CD4-positive, CD25-positive, alpha-beta regulatory T cell (primary cell): Measurements from ENCODE around the gene PPP1R13B. TPM values are rescaled to one million over a fixed set of nuclear protein-coding genes. Genes with fewer than 3 reads are reported as not detected.

Experiments used
- ATAC-seq, 2 donors: fragments of 150-1000 bp; cut with Tn5 transposase; one replicate each; pipeline ENCODE4 v1.10.0; 2021; ENCODE audit warnings: low read depth in 2 of 2, moderate number of reproducible peaks in 2 of 2, moderate library complexity in 1 of 2
- DNase-seq, 3 donors: peaks; one replicate each; pipeline versions ENCODE4 v3.0.0 to v3.0.0-alpha.2; 2012 to 2022; ENCODE audit warnings: mixed read lengths in 1 of 3
- H3K27ac ChIP-seq: one replicate; pipeline ENCODE4 v1.7.0; 2013; ENCODE audit warnings: mild to moderate bottlenecking, low read length; ENCODE audit not compliant: insufficient read depth, poor library complexity, severe bottlenecking
- H3K27me3 ChIP-seq: one replicate; pipeline ENCODE4 v1.7.0; 2013; ENCODE audit warnings: low read length; ENCODE audit not compliant: control insufficient read depth, insufficient read depth
- H3K36me3 ChIP-seq: one replicate; pipeline ENCODE4 v1.7.0; 2013; ENCODE audit warnings: mild to moderate bottlenecking, low read length, moderate library complexity; ENCODE audit not compliant: control insufficient read depth, insufficient read depth
- H3K4me1 ChIP-seq: 2 replicates; pipeline ENCODE4 v1.7.0; 2013; ENCODE audit warnings: mild to moderate bottlenecking, low read length; ENCODE audit not compliant: insufficient read depth, control insufficient read depth, poor library complexity, severe bottlenecking
- H3K4me3 ChIP-seq: one replicate; pipeline ENCODE4 v1.7.0; 2013; ENCODE audit warnings: low read depth, mild to moderate bottlenecking, low read length, moderate library complexity
- H3K9me3 ChIP-seq, 2 experiments: 1 replicate in 1 of 2; 2 replicates in 1 of 2; pipeline ENCODE4 v1.7.0; 2013; ENCODE audit warnings: low read length in 2 of 2, mild to moderate bottlenecking in 1 of 2, moderate library complexity in 1 of 2; ENCODE audit not compliant: control insufficient read depth in 2 of 2
- H3K27ac Mint-ChIP-seq, 3 donors: one replicate each; pipeline ENCODE4 v1.8.0; 2020 to 2022; ENCODE audit warnings: mild to moderate bottlenecking in 3 of 3, mixed read lengths in 3 of 3, moderate library complexity in 2 of 3
- H3K27me3 Mint-ChIP-seq: one replicate; pipeline ENCODE4 v1.8.0; 2022; ENCODE audit warnings: mild to moderate bottlenecking, mixed read lengths
- H3K36me3 Mint-ChIP-seq: one replicate; pipeline ENCODE4 v1.8.0; 2020; ENCODE audit warnings: mixed read lengths
- H3K4me1 Mint-ChIP-seq, 4 donors: one replicate each; pipeline ENCODE4 v1.8.0; 2020 to 2022; ENCODE audit warnings: mixed read lengths in 4 of 4, mild to moderate bottlenecking in 1 of 4
- H3K4me3 Mint-ChIP-seq, 4 donors: one replicate each; pipeline ENCODE4 v1.8.0; 2020 to 2022; ENCODE audit warnings: mild to moderate bottlenecking in 4 of 4, mixed read lengths in 4 of 4, moderate library complexity in 3 of 4
- H3K9me3 Mint-ChIP-seq, 7 donors: one replicate each; pipeline ENCODE4 v1.8.0; 2020 to 2022; ENCODE audit warnings: mixed read lengths in 7 of 7, mild to moderate bottlenecking in 3 of 7, moderate library complexity in 2 of 7
- polyA plus RNA-seq, 4 donors: library from polyadenylated mRNA; unstranded; fragments of 300-500 nt; fragmentation: Illumina TruSeq; gene quantifications; one replicate each; pipeline ENCODE4 v1.2.3, GENCODE V29; 2021
- total RNA-seq: library from RNA; stranded (reverse); gene quantifications from one replicate; pipeline ENCODE4 v1.2.3, GENCODE V29; 2022

PPP1R13B gene
- total and polyA plus RNA-seq, 5 donors from 2014 or later, result 1.5 to 21.5 (median 3.0) TPM

DNA sequence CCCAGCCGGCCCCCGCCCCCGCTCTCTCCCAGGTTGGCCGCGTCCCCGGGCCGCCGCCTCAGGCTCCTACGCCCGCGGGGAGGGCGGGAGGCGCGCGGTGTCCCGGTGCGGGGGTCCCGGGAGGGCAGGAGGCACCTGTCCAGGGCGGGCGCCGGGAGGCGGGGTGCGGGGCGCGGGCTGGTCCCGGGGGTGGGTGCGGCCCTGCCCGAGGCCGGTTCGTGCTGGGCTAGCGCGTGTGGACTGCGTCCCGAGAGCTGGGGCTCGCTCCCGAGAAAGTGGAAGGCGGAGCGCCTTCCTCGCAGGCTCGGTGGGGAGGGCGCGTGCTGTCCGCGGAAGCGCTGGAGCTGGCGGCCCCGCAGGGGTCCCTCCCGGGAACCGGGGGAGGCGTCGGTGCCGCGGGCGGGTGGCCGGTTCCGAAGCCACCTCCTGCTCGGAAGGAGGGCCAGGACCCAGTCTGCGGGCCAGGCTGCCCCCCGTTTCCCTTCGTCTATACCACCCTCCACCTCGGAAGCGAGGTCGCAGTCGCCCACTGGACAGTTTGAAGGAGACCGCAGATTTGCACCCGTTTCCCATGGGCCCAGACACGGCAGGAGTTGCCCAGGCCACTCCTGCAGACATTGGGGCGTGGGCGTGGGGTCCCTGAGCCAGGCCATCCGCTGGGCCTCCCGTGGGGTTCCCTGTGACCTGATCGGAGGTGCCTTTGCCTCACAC is 131.1 kb downstream of the PPP1R13B start:
- Mint-ChIP-seq H3K36me3 (peaks cover 6% of the 10 kb centered on the region), H3K27ac (no peak overlapping the region), H3K4me1 (peaks cover 19 to 57% (median 26%) of the 10 kb centered on the region in 4 donors), H3K27me3 (no peaks in the 10 kb centered on the region), H3K4me3 (peak overlapping the region; percentile 82 to 94 (median 85)), H3K9me3 (peaks cover 0 to 2% (median 0%) of the 10 kb centered on the region in 7 donors)
- Histone ChIP-seq H3K4me3 (no peak overlapping the region), H3K9me3 (no peaks in the 10 kb centered on the region), H3K27ac (no peak overlapping the region), H3K36me3 (no peaks in the 10 kb centered on the region), H3K27me3 (no peaks in the 10 kb centered on the region), H3K4me1 (peaks cover 18% of the 10 kb centered on the region)
- DNase-seq (peak in 2 of 3 donors; percentile 11 to 14), ATAC-seq (no peak)

GRCh38 chr14:103715052-103716000 is 132.0 kb downstream of the PPP1R13B start, which contains the start of the genes XRCC3 and ZFYVE21:
XRCC3 (minus strand) TSS chr14:103715451; CDS start chr14:103711087, 4,364 bp downstream.
ZFYVE21 (plus strand) TSS chr14:103715810; CDS start chr14:103715842, 32 bp downstream.
- ATAC-seq, result peak; percentile 96 to 97
- Mint-ChIP-seq H3K9me3 (peaks cover 0 to 2% (median 0%) of the 10 kb centered on the region in 7 donors), H3K36me3 (peaks cover 6% of the 10 kb centered on the region), H3K4me3 (peak within 1 kb of the TSS; percentile 93 to 95 (median 94)), H3K4me1 (peaks cover 19 to 58% (median 28%) of the 10 kb centered on the region in 4 donors), H3K27ac (peak within 1 kb of the TSS; percentile 78 to 92 (median 82)), H3K27me3 (no peaks in the 10 kb centered on the region)
- peak within 1 kb of the TSS; percentile 55 for H3K27ac ChIP-seq
- peak within 1 kb of the TSS; percentile 37 for H3K4me3 ChIP-seq
- H3K27me3 ChIP-seq, result no peaks in the 10 kb centered on the region
- no peaks in the 10 kb centered on the region for H3K36me3 ChIP-seq
- peaks cover 18% of the 10 kb centered on the region for H3K4me1 ChIP-seq
- no peaks in the 10 kb centered on the region for H3K9me3 ChIP-seq
- DNase-seq, result peak; percentile 99 to 100 (median 100)

- ATAC-seq, result no peak
- Histone ChIP-seq H3K36me3 (no peaks in the 10 kb centered on the region), H3K4me1 (peaks cover 18% of the 10 kb centered on the region), H3K9me3 (no peaks in the 10 kb centered on the region), H3K27ac (no peak overlapping the region), H3K4me3 (peak overlapping the region; percentile 37), H3K27me3 (no peaks in the 10 kb centered on the region)
- H3K27ac Mint-ChIP-seq, result peak overlapping the region; percentile 55 to 78 (median 63)
- no peak for DNase-seq
- H3K9me3 Mint-ChIP-seq, result peaks cover 0 to 2% (median 0%) of the 10 kb centered on the region in 7 donors
- H3K27me3 Mint-ChIP-seq, result no peaks in the 10 kb centered on the region
- H3K4me3 Mint-ChIP-seq, result peak overlapping the region; percentile 39 to 95 (median 84)
- H3K4me1 Mint-ChIP-seq, result peaks cover 12 to 46% (median 23%) of the 10 kb centered on the region in 4 donors
- H3K36me3 Mint-ChIP-seq, result peaks cover 6% of the 10 kb centered on the region
Measured at GRCh38 chr14:103714063-103714724, 133.2 kb downstream of the PPP1R13B start.

DNA sequence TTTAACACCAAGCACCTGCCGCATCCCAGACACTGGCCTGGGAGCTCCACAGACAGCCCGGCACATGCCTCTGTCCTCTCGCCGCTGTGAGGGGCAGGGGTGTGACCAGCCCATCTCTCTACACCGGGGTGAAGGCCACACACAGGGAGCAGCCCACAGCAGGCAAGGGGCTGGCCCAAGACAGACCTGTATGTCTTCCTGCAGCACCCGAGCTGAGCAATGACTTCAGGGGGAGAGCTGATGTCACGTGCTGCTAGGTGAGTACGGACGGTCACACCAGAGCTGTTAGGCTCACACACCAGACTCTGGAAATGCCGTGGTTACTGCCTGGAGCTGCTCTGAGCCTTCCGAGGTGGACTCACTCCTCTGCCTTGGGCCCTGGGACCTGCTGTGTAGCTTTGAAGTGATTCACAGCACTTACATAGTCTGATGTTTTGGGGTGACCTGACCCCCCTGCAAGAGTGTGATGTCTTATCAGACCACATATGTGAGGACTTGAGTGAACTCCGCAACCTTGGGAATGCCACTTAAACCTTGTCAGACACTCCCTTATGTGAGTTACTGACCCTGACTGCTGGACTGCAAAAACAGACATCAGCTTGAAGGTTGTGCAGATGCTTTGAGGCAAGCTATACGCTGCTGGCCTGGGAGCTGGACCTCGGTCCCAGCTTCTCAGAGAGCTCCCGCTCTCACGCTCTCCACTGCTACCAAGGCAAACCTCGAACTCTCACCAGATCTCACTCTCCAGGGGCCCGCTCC is 133.9 kb downstream of the PPP1R13B start:
- Mint-ChIP-seq H3K27ac (peak overlapping the region; percentile 26 to 55 (median 38)), H3K4me3 (peak overlapping the region; percentile 63 to 95 (median 84)), H3K4me1 (peaks cover 12 to 41% (median 22%) of the 10 kb centered on the region in 4 donors), H3K36me3 (peaks cover 6% of the 10 kb centered on the region), H3K27me3 (no peaks in the 10 kb centered on the region), H3K9me3 (peaks cover 0 to 2% (median 0%) of the 10 kb centered on the region in 7 donors)
- Histone ChIP-seq H3K36me3 (no peaks in the 10 kb centered on the region), H3K4me3 (no peak overlapping the region), H3K4me1 (peaks cover 18% of the 10 kb centered on the region), H3K9me3 (no peaks in the 10 kb centered on the region), H3K27me3 (no peaks in the 10 kb centered on the region), H3K27ac (no peak overlapping the region)
- no peak for ATAC-seq
- DNase-seq, result no peak

- no peaks in the 10 kb centered on the region for H3K36me3 ChIP-seq
- peak overlapping the region in 2 of 3 donors; percentile 26 to 38 for H3K27ac Mint-ChIP-seq
- no peak for DNase-seq
- no peaks in the 10 kb centered on the region for H3K27me3 Mint-ChIP-seq
- H3K36me3 Mint-ChIP-seq, result peaks cover 3% of the 10 kb centered on the region
- H3K27me3 ChIP-seq, result no peaks in the 10 kb centered on the region
- H3K4me1 ChIP-seq, result peaks cover 18% of the 10 kb centered on the region
- no peaks in the 10 kb centered on the region for H3K9me3 ChIP-seq
- no peak for ATAC-seq
- H3K4me3 Mint-ChIP-seq, result peak overlapping the region; percentile 38 to 63 (median 50)
- H3K27ac ChIP-seq, result no peak overlapping the region
- H3K9me3 Mint-ChIP-seq, result peaks cover 0 to 2% (median 0%) of the 10 kb centered on the region in 7 donors
- H3K4me1 Mint-ChIP-seq, result peaks cover 9 to 35% (median 18%) of the 10 kb centered on the region in 4 donors
- no peak overlapping the region for H3K4me3 ChIP-seq
Measured at GRCh38 chr14:103712633-103713247, 134.6 kb downstream of the PPP1R13B start.

GRCh38 chr14:103711516-103712431 is 135.6 kb downstream of the PPP1R13B start:
- peak in 1 of 3 donors; percentile 26 for DNase-seq
- H3K27me3 Mint-ChIP-seq, result no peaks in the 10 kb centered on the region
- Histone ChIP-seq H3K36me3 (no peaks in the 10 kb centered on the region), H3K4me1 (peaks cover 15% of the 10 kb centered on the region), H3K4me3 (no peak overlapping the region), H3K9me3 (no peaks in the 10 kb centered on the region), H3K27ac (no peak overlapping the region), H3K27me3 (no peaks in the 10 kb centered on the region)
- H3K4me3 Mint-ChIP-seq, result peak overlapping the region in 2 of 4 donors; percentile 5 to 49
- ATAC-seq, result no peak
- no peaks in the 10 kb centered on the region for H3K36me3 Mint-ChIP-seq
- H3K4me1 Mint-ChIP-seq, result peaks cover 0 to 25% (median 10%) of the 10 kb centered on the region in 4 donors
- H3K27ac Mint-ChIP-seq, result peak overlapping the region in 2 of 3 donors; percentile 26 to 36
- peaks cover 0 to 2% (median 0%) of the 10 kb centered on the region in 7 donors for H3K9me3 Mint-ChIP-seq
